ENCODE measurements around the gene WDR7. TPM values are rescaled to one million over a fixed set of nuclear protein-coding genes. Genes with fewer than 3 reads are reported as not detected.

The WDR7 gene
- total RNA-seq, 6 donors from 2014 or later, result 17.8 to 58.7 (median 26.7) TPM

DNA sequence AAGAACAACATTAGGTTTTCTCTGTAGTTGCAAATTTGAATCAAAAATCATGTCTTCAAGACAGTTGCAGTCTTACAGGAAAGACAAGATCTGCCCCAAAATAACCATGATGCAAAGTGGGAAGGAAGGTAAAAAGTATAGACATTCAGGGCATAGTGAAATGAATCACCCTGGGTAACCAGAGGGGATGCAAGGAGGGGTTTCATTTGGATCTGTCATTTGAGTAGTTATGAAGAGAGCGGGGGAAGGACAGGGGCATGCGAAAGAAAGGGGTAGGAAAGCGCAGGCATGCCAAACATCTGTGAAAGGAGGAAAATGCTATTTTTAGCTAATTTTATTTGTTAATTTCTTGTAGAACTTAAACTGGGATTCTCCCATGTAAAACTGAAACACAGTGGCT, 276.6 kb downstream of the WDR7 start:
- Histone ChIP-seq H3K4me3 (no peak overlapping the region), H3K27me3 (no peaks in the 10 kb centered on the region), H3K36me3 (peaks cover 0 to 4% (median 0%) of the 10 kb centered on the region in 4 donors), H3K9me3 (no peaks in the 10 kb centered on the region), H3K4me1 (no peaks in the 10 kb centered on the region), H3K27ac (no peak overlapping the region)
- no peak for DNase-seq
- ATAC-seq (ENCODE audit: low FRiP score in 2 of 2), result no peak
- 87 to 96% methylated on average over 3 of the region's 3 CpGs for WGBS, 2 donors
- TF ChIP-seq POLR2AphosphoS5 (IDR thresholded peaks at IDR 0.05), result no peak
- TF ChIP-seq POLR2A (IDR thresholded peaks at IDR 0.05), result no peak
- TF ChIP-seq EP300 (IDR thresholded peaks at IDR 0.05), result no peak
- TF ChIP-seq, protein P1, sequence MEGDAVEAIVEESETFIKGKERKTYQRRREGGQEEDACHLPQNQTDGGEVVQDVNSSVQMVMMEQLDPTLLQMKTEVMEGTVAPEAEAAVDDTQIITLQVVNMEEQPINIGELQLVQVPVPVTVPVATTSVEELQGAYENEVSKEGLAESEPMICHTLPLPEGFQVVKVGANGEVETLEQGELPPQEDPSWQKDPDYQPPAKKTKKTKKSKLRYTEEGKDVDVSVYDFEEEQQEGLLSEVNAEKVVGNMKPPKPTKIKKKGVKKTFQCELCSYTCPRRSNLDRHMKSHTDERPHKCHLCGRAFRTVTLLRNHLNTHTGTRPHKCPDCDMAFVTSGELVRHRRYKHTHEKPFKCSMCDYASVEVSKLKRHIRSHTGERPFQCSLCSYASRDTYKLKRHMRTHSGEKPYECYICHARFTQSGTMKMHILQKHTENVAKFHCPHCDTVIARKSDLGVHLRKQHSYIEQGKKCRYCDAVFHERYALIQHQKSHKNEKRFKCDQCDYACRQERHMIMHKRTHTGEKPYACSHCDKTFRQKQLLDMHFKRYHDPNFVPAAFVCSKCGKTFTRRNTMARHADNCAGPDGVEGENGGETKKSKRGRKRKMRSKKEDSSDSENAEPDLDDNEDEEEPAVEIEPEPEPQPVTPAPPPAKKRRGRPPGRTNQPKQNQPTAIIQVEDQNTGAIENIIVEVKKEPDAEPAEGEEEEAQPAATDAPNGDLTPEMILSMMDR (IDR thresholded peaks at IDR 0.05), result no peak

DNA sequence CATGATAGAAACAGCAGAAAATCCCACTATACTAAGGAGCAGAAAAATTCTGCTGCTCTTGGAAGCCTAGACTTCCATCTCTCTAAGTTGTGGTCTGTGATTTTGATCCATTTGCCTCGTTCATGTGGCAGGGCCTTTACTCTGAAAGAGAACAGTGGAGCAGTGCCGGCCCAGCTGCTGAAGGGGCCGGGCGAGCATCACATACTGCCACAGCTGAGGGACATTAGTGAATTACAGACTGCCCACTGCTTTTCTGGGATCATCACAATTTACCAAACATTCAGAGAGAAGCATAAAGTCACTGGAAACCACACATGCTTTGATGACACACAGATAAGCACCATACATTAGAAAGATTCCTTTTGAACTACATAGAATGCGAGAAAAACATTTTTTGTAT, 278.7 kb downstream of the WDR7 start:
- no peaks in the 10 kb centered on the region for H3K9me3 ChIP-seq
- no peak overlapping the region for H3K4me3 ChIP-seq
- no peak overlapping the region for H3K27ac ChIP-seq
- ATAC-seq (ENCODE audit: low FRiP score in 2 of 2), result no peak
- H3K36me3 ChIP-seq, result peaks cover 0 to 4% (median 0%) of the 10 kb centered on the region in 4 donors
- peak in 1 of 2 donors; percentile 10 for DNase-seq
- no peaks in the 10 kb centered on the region for H3K4me1 ChIP-seq
- 89 to 90% methylated on average over 5 of the region's 5 CpGs for WGBS, 2 donors
- no peaks in the 10 kb centered on the region for H3K27me3 ChIP-seq
- TF ChIP-seq POLR2A (IDR thresholded peaks at IDR 0.05) (no peak), POLR2AphosphoS5 (IDR thresholded peaks at IDR 0.05) (no peak), EP300 (IDR thresholded peaks at IDR 0.05) (no peak)
- TF ChIP-seq, protein P1 (IDR thresholded peaks at IDR 0.05), result no peak

DNA sequence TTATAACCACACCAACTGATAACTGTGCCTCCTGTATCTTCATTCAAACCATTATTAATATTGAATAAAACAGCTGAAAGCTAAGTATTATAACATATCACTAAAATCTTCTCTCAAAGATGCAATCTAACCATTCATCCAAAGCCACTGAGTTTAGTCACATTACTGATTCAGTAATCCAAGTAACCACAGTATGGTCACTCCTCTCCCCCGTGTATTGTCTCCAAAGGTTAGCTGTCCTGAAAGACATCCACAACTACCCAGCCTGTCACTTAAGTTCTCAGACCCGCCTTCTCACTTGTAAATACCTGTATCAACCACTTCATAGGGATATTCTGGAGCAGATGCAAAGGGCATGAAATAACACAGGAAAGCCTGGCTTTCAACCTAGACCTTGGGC, 282.3 kb downstream of the WDR7 start:
- Histone ChIP-seq H3K27ac (no peak overlapping the region), H3K4me1 (no peaks in the 10 kb centered on the region), H3K9me3 (no peaks in the 10 kb centered on the region), H3K36me3 (peaks cover 0 to 19% (median 0%) of the 10 kb centered on the region in 4 donors), H3K27me3 (no peaks in the 10 kb centered on the region), H3K4me3 (no peak overlapping the region)
- 95 to 96% methylated on average over 2 of the region's 2 CpGs for WGBS, 2 donors
- no peak for TF ChIP-seq EP300 (IDR thresholded peaks at IDR 0.05)
- no peak for ATAC-seq (ENCODE audit: low FRiP score in 2 of 2)
- DNase-seq, result no peak

DNA sequence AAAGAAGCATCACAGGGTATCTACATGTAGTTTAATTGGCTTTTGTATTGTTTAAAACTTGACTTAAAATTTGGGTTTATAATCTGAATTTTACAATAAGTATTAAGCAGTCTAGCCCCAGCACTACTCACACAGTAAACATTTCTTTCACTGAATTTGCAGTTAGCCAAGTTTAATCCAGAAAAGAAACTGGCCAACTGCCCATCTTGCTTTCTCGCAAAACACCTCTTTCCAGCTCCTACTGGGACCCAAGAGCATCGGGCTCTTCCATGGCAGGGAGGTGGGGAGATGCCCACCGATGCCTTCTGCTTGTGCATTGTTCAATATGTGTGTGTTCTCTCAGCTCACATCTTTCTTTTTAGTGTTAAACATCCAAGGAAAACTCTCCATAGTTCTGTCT, 283.0 kb downstream of the WDR7 start:
- TF ChIP-seq, protein P1 (IDR thresholded peaks at IDR 0.05), result no peak
- TF ChIP-seq POLR2AphosphoS5 (IDR thresholded peaks at IDR 0.05) (no peak), EP300 (IDR thresholded peaks at IDR 0.05) (no peak), POLR2A (IDR thresholded peaks at IDR 0.05) (no peak)
- ATAC-seq (ENCODE audit: low FRiP score in 2 of 2), result no peak
- no peak for DNase-seq

DNA sequence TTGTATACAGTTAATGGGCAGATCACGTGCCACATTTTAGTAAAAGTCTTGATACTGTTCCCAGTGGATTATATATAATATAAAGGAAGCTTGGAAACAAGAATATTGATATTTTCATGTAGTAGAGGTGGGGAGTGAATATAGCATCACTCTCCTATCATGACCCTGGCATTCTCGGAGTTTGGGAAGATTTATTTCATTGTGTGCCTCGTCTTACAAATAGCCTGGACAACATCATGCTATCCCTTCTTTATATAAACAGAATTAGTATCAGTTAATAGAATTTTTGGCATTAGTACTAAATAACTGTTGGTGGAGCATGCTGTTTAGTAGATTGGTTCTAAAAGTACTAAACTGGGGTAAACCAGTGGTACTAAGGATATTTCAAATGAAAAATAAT, 283.7 kb downstream of the WDR7 start:
- H3K27ac ChIP-seq, result no peak overlapping the region
- no peaks in the 10 kb centered on the region for H3K4me1 ChIP-seq
- H3K9me3 ChIP-seq, result no peaks in the 10 kb centered on the region
- H3K27me3 ChIP-seq, result no peaks in the 10 kb centered on the region
- DNase-seq, result no peak
- no peak overlapping the region for H3K4me3 ChIP-seq
- ATAC-seq (ENCODE audit: low FRiP score in 2 of 2), result no peak
- WGBS, 2 donors, result 85 to 89% methylated on average over 3 of the region's 3 CpGs
- peaks cover 0 to 19% (median 0%) of the 10 kb centered on the region in 4 donors for H3K36me3 ChIP-seq
- TF ChIP-seq POLR2A (IDR thresholded peaks at IDR 0.05), result no peak
- TF ChIP-seq EP300 (IDR thresholded peaks at IDR 0.05), result no peak
- no peak for TF ChIP-seq POLR2AphosphoS5 (IDR thresholded peaks at IDR 0.05)
- TF ChIP-seq, protein P1 (IDR thresholded peaks at IDR 0.05), result no peak

More for the DNA sequence above, 283.0 kb downstream of the WDR7 start:
- no peak overlapping the region for H3K27ac ChIP-seq
- peaks cover 0 to 19% (median 0%) of the 10 kb centered on the region in 4 donors for H3K36me3 ChIP-seq
- 83 to 87% methylated on average over 3 of the region's 3 CpGs for WGBS, 2 donors
- no peaks in the 10 kb centered on the region for H3K4me1 ChIP-seq
- no peaks in the 10 kb centered on the region for H3K27me3 ChIP-seq
- H3K9me3 ChIP-seq, result no peaks in the 10 kb centered on the region
- no peak overlapping the region for H3K4me3 ChIP-seq
